Glutamatergic neuron (in vitro differentiated cells): Measurements from ENCODE around the gene ITGA2. TPM values are rescaled to one million over a fixed set of nuclear protein-coding genes. Genes with fewer than 3 reads are reported as not detected.

Experiments
- DNase-seq: peaks from one replicate; pipeline ENCODE4 v3.0.0; 2022
- H3K27ac Mint-ChIP-seq: one replicate; pipeline ENCODE4 v1.8.0; 2020; ENCODE audit warnings: mild to moderate bottlenecking, mixed read lengths, inconsistent platforms; ENCODE audit not compliant: unreplicated experiment
- H3K27me3 Mint-ChIP-seq: one replicate; pipeline ENCODE4 v1.8.0; 2020; ENCODE audit warnings: mild to moderate bottlenecking, moderate library complexity, mixed read lengths, inconsistent platforms; ENCODE audit not compliant: unreplicated experiment
- H3K36me3 Mint-ChIP-seq: one replicate; pipeline ENCODE4 v1.8.0; 2020; ENCODE audit warnings: mild to moderate bottlenecking, mixed read lengths, inconsistent platforms; ENCODE audit not compliant: unreplicated experiment
- H3K4me1 Mint-ChIP-seq: one replicate; pipeline ENCODE4 v1.8.0; 2020; ENCODE audit warnings: mild to moderate bottlenecking, low read depth, mixed read lengths, inconsistent platforms; ENCODE audit not compliant: unreplicated experiment
- H3K4me3 Mint-ChIP-seq: one replicate; pipeline ENCODE4 v1.8.0; 2020; ENCODE audit warnings: mild to moderate bottlenecking, mixed read lengths, inconsistent platforms; ENCODE audit not compliant: unreplicated experiment
- H3K9me3 Mint-ChIP-seq: one replicate; pipeline ENCODE4 v1.8.0; 2020; ENCODE audit warnings: mild to moderate bottlenecking, moderate library complexity, mixed read lengths, inconsistent platforms; ENCODE audit not compliant: unreplicated experiment
- CTCF ChIP-seq: fragments of 200-600 bp; sonication (generic); IDR thresholded peaks from one replicate; pipeline ENCODE4 v1.5.0; 2021; ENCODE audit not compliant: partially characterized antibody, unreplicated experiment
- total RNA-seq: library from RNA; stranded (reverse); fragmentation: NEBNext Ultra II Directional; extraction: Animal tissue kit (Norgen Biotek cat#: 25700); gene quantifications from one replicate; pipeline ENCODE4 v1.2.1, GENCODE V29; 2021; ENCODE audit not compliant: unreplicated experiment

Gene ITGA2
- total RNA-seq, 1 donor from 2014 or later: not detected

DNA sequence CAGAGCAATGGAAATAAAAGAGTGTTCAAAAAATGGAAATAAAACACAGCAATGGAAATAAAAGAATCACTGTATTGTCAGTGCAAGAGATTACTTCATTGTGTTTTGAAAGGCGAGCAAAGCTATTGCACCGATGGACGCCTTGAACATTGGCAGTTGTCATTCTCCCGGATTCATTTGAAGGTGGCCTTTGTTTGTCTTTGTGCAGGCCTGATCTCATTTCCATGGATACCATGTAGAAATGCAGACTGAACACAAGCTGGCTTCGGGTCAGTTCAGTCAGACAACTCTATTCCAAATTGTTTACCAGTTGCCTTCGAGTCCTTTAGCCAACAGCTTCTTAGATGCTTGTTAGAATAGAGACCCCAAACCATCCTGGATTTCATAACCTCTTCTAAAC is 8.3 kb downstream of the ITGA2 start:
- no peaks in the 10 kb centered on the region for H3K27me3 Mint-ChIP-seq
- TF ChIP-seq CTCF: no peak
- no peaks in the 10 kb centered on the region for H3K4me1 Mint-ChIP-seq
- no peak for DNase-seq
- H3K36me3 Mint-ChIP-seq: no peaks in the 10 kb centered on the region
- H3K9me3 Mint-ChIP-seq: no peaks in the 10 kb centered on the region
- no peak overlapping the region for H3K27ac Mint-ChIP-seq
- no peak overlapping the region for H3K4me3 Mint-ChIP-seq

DNA sequence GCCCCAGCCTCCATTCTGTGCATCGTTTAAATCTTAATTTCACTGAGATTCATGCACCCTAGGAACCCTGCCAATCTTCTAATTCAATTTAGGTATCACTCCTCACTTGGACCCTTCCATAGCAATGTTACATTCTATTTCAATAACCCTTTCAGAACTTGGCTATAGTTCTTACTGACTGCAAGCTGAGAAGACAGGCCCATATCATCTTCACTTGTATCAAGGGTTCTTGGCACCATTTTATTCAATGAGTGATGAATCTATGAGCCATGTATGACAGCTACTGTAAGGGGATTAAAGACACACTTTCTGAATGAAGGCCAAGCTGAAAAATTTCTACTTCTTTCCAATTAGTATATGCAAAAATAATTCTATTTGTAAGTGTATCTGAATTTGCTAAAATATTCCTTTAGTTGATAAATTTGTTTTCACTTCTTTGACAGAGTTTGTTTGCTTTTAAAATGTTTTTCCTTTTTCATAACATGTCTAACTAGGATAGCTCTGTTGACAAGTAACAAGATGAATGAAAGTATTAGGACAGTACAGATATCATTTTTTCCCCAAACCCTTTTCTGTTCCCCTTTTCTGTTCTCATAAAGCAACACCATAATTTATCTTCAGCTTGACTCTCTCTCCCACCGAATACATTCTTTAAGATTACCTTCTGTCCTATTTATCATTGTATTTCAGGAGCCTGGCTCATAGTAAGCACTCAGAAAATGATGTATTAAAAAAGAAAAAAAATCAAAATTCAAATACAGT is 9.6 kb downstream of the ITGA2 start:
- no peak overlapping the region for H3K27ac Mint-ChIP-seq
- no peak for DNase-seq
- H3K36me3 Mint-ChIP-seq: no peaks in the 10 kb centered on the region
- no peak for TF ChIP-seq CTCF
- no peak overlapping the region for H3K4me3 Mint-ChIP-seq
- H3K27me3 Mint-ChIP-seq: no peaks in the 10 kb centered on the region
- no peaks in the 10 kb centered on the region for H3K9me3 Mint-ChIP-seq
- no peaks in the 10 kb centered on the region for H3K4me1 Mint-ChIP-seq

DNA sequence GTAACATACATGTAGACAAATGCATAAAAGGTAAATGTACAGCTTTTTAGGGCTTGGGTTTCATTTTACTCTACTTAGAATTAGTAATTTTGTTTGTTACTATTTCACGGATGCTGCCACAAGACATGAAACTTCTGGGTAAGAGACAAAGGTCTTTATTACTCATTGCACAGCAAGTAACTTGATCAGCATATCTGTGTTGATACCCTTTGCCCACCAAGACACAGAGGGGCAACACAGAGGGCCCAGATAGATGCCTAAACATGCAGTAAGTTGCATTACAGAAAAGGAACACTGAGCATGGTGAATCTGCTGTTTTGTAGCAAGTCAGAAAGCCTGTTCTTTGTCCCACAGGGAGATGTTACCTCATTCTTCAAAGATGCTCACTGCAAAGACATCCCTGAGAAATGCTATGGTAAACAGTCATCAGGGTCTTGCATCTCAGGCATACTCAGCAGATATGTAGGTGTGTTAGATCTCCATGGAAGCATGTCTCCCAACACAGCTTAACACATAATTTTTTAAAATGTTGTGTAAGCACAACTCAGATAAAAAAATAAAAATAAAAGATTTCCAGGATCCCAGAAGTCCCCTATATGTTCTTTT is 10.3 kb downstream of the ITGA2 start:
- no peak for TF ChIP-seq CTCF
- H3K36me3 Mint-ChIP-seq: no peaks in the 10 kb centered on the region
- DNase-seq: no peak
- no peak overlapping the region for H3K4me3 Mint-ChIP-seq
- no peaks in the 10 kb centered on the region for H3K27me3 Mint-ChIP-seq
- H3K4me1 Mint-ChIP-seq: no peaks in the 10 kb centered on the region
- H3K27ac Mint-ChIP-seq: no peak overlapping the region
- no peaks in the 10 kb centered on the region for H3K9me3 Mint-ChIP-seq

DNA sequence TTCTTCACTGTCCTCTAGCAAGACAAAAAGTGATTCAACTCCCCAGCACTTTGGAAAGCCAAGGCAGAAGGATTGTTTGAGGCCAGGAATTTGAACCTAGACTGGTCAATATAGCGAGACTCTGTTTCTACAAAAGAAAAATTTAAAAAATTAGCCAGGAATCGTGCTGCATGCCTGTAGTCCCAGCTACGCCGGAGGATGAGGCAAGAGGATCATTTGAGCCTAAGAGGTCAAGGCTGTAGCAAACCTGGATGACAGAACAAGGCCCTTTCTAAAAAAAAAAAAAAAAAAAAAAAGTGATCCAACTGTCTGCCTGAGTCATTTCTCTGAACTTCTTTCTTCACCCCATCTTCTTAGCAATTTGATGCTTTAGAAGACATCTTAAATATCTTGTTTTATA is 12.4 kb downstream of the ITGA2 start:
- no peak overlapping the region for H3K4me3 Mint-ChIP-seq

More for the DNA sequence above, 12.4 kb downstream of the ITGA2 start:
- Mint-ChIP-seq H3K36me3 (no peaks in the 10 kb centered on the region), H3K27me3 (no peaks in the 10 kb centered on the region), H3K9me3 (no peaks in the 10 kb centered on the region), H3K4me1 (no peaks in the 10 kb centered on the region), H3K27ac (no peak overlapping the region)
- no peak for DNase-seq
- TF ChIP-seq CTCF: no peak
